NCI-H524 (cell line): Measurements from ENCODE around the gene MFAP2.

Experiments used
- DNase-seq, 2 experiments: peaks; one replicate each; lab custom pipeline; 2025; lab: John Stamatoyannopoulos, UW

MFAP2 gene

GRCh38 chr1:17007121-17007520, 26.7 kb upstream of the MFAP2 start:
- no peak for DNase-seq

DNA sequence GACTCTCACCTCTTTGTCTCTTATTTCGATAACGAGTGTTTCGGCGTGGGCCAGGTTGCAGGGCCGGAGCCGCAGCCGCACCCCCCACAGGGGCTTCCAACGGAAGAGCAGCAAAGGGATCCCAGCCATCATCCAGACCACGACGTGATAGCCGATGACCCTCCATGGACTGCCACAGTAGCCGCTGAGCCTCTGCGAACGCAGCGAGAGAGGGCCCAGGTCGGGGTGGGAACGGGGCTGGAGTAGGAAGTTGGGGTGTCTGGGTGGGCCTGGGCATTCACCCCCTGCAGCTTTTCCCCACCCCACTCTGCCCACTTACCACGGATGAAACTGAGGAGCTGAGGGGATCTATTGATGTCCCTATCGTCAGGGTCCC, 24.9 kb upstream of the MFAP2 start:
- no peak for DNase-seq

DNA sequence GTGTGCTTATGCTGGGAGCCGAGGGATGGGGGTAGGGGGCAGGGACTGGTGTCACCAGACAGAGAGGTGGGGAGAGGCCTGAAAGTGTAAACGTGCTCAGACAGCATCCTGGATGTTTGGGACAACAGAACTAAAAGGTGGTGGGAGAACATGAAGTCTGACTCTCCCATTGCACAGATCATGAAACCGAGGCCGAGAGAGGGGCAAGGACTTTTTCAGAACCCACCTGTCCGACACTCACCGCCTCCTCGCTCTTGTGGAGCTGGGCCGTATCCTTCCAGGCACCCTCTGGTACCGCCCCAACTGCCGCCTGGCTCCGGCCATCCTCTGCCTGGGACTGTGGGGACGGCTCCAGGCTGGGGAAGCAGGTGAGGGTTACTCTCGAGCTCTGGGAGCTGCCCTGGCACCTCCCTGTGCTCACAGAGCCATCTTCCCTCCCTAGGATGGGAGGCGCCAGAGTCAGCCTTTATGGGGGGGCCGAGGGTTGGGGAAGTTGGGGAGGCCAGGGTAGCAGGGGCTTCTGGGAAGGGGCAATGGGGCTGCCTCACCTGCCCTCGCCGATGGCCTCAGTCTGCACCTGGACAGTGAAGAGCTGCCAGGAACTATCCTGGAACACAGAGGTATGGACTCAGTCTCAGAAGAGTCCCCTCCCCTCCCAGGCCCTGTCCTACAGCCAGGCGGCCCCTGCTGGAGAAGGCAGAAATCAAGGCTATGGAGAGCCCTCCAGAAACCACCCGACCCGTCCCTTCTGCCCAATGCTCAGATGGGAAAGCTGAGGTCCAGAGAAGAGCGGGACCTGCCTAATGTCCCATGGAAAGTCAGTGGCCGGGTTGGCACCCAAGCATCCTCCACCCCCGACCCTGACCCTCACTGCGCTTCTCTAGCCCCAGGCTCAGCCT, 24.3 kb upstream of the MFAP2 start:
- no peak for DNase-seq

DNA sequence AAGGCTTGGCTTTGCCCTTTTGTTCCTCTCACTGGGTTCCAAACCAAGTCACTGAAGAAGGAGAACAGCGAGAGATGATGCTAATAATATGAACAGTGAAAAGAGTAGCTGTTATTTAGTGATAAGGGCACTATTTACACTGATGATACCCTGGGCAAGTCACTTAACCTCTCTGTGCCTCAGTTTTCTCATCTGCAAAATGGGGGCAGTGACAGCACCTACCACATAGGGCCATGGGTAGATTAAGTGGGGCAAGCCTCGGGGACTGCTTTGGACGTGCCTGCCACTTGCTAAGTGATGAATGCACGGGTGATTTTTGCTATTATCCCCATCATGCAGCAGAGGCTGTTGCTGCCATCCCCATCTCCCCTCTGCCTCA, 22.1 kb upstream of the MFAP2 start:
- no peak for DNase-seq

DNA sequence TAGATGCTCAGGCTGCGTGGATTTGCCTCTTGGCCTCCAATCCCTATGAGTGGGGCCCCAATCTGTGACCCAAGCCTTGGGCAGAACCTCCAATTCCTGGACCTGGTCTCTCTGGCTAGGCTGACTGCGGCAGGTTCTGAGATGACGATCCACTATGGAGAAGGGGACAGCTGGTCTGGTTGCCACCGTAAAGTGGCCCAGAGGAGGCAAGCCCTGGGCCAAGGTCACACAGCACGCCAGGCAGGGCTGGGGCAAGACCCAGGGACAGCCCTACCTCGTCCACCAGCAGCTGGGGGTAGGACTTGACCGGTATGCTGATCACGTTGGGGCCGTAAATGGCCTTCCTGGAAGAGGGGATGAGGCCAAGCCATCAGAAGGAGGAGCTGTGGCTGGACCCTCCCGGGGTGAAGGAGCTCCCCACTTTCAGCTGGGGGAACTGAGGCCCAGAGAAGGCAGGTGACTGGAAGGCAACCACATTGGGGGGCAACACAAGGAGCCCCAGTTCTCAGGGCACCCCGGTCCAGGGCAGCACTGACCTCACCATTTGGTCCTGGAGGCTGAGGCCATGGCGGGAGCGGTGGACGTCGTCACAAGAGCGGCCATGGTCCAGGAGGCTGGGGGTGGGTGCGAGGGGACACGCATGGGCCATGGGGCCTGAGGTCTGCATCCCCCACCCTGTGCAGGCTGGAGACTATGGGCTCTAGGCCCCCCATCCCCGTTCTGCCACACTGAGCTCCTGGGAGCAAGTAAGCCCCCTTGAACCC, 21.5 kb upstream of the MFAP2 start:
- no peak for DNase-seq

GRCh38 chr1:16999863-17000262, 19.4 kb upstream of the MFAP2 start:
- no peak for DNase-seq

- DNase-seq = no peak
Measured at GRCh38 chr1:16998589-16998988, 18.2 kb upstream of the MFAP2 start.

GRCh38 chr1:16996845-16997244, 16.4 kb upstream of the MFAP2 start:
- DNase-seq = no peak

DNA sequence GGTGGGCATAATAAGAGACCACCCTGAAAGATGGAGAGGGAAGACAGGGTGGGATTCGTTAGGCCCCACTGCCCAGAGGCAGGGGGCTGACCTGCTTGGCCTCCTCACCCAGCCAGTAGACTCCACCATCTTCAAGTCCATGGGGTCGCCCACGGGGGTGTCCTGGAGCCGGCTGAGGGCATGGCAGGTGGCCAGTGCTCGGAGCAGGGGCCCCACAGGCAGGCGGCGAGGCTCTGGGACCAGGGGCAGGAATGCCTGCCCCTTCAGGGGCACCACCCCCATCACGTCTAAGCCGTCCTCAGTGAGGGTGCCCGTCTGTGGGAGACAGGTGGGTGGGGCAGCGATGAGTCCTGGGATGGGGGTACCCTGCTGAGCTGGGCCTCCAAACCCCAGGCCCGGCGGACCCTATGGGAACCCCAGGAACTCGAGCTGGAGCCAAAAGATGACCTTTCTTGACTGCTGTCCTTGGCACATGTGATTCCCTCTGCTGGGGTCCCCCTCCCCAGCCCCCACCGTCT, 13.2 kb upstream of the MFAP2 start:
- DNase-seq = no peak

- no peak for DNase-seq
Measured at GRCh38 chr1:16992675-16993074, 12.3 kb upstream of the MFAP2 start.

- DNase-seq = no peak
Measured at GRCh38 chr1:16992102-16992501, 11.7 kb upstream of the MFAP2 start.

DNA sequence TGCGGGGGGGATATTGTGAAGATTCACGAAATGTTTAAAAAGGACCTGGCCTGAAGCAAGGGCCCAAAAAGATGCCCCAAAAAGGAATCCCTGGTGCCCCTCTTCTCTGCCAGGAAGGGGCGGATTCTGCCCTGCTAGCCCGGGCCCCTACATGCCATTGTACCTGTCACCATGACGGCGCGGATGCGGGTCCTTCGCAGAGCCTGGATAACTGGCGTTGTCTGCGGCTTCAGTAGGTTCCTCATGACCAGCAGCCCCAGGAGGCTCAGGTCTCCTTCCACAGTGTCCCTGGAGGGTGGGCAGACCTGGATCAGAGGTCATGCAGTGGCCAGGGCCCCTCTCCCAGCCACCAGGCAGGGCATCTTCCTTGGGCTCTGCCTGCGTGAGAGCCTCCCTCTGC, 11.2 kb upstream of the MFAP2 start:
- DNase-seq = no peak

- DNase-seq = no peak
Measured at GRCh38 chr1:16989676-16990391, 9.4 kb upstream of the MFAP2 start.

GRCh38 chr1:16988210-16988609, 7.8 kb upstream of the MFAP2 start:
- no peak for DNase-seq

DNA sequence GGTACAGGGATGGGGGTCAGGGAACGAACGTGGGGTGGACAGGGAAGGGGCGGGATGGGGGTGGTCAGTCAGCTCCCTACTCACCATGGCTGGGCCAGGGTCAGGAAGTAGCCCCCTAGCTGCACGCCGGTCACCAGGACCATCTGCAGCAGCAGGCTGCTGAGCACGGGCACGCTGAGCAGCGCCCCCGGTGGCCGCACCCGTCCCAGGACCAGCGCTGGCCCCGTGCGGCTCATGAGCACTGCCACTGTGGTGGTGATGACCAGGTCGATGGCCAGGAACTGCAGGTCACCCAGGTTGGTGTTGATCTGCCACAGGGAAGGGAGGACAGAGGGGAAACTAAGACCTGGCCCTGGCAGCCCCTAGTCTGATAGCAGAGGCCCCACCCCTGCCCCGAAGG, 6.5 kb upstream of the MFAP2 start:
- DNase-seq = no peak

DNA sequence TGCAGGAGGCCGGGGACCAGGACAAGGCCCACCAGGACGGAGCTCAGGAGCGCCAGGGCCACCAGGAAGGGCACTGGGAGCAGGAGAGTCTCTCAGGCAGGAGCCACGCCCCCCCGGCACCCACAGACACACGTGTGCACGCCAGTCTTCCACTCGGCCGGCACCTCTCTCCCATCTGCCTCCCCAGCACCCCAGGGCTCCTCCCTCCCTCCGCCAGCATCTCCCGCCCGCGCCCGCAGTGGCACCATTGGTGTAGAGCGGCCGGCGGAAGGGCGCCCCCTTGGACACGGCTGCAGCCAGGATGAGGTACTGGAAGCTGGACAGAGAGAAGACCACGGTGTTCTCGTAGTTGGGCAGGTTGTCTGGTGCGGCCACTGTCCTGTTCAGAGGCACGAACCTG, 6.1 kb upstream of the MFAP2 start:
- no peak for DNase-seq

DNA sequence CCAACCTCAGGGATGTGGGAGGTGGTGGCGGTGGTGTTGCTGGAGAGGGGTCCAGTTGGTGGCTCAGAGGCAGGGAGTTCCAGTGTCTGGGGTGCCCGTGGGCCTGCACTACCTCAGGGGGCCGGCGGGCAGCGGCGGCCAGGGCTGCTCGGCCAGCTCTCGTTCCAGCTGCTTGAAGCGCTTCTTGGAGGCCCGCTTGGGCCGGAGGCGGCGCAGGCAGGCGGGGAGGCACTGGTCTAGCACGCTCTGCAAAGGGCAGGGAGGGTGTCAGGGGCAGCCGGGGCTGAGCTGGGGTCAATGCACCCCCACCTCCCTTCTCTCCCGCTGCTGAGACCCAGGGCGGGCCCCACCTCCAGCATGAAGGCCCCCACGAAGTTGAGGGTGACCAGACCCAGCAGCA, 5.7 kb upstream of the MFAP2 start:
- no peak for DNase-seq

GRCh38 chr1:16984717-16985116, 4.3 kb upstream of the MFAP2 start:
- DNase-seq = no peak

GRCh38 chr1:16983649-16984048, 3.2 kb upstream of the MFAP2 start:
- DNase-seq = no peak

GRCh38 chr1:16982902-16983301, 2.5 kb upstream of the MFAP2 start:
- DNase-seq = no peak

DNA sequence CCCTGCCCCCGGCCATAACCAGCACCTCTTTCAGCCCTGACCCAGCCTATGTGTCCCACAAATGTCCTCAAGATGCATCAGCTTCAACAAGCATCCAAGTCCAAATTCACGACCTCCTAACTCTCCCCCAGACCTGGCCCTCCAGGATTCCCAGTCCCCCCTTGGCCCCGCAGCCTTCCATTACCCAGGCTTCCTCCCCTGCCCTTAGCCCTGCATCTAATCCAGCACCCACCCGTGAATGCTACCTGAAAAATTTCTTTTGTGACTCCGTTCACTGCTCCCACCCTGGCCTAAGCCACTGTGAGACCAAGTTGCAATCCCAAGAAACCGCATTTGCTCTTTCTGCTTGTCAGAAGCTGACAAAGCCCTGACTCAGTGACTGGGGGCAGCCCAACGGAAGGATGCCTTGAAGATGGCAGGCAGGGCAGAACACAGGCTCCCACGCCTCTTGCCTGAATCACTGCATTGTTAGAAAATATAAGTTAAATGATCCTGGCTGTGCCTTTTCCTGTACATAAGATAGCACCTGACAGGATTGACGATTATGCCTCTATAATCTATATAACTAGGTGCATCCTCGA, 939 bp upstream of the MFAP2 start:
- no peak for DNase-seq
